ENCODE measurements around the gene TMEM234. TPM values are rescaled to one million over a fixed set of nuclear protein-coding genes. Genes with fewer than 3 reads are reported as not detected.

Gene TMEM234
- total and polyA plus RNA-seq, 2 of the 8 experiments (the other 6 are each of a cell fraction or from before 2014, with no cell fraction given) = 8.7 to 8.9 TPM

GRCh38 chr1:32181065-32181464 lies 41.1 kb downstream of the TMEM234 start:
- no peak overlapping the region for H3K56ac ChIP-seq (replicated peaks; ENCODE audit: insufficient read length, low read depth, low read length)
- no peaks in the 10 kb centered on the region for H3K9me3 ChIP-seq (ENCODE audit: insufficient read depth in 2 of 2, low read depth in 1 of 2, low read length in 1 of 2)
- H3K9ac ChIP-seq (replicated peaks in 1 of 4; ENCODE audit: extremely low read depth in 1 of 4, low read depth in 3 of 4, low read length in 3 of 4) = no peak overlapping the region
- peak overlapping the region; percentile 44 to 89 (median 76); a peak in 5 of 8 replicates for H3K4me3 ChIP-seq (ENCODE audit: extremely low read depth in 1 of 4, insufficient read depth in 2 of 4, low read depth in 3 of 4, low read length in 4 of 4)
- H3K79me2 ChIP-seq (ENCODE audit: control insufficient read depth in 1 of 2, insufficient read depth in 2 of 2, low read length in 2 of 2) = peaks cover 7 to 39% of the 10 kb centered on the region in 2 experiments
- 88% methylated on average over 9 of the region's 9 CpGs; no CpG with 5 or more reads in 1 of the 2 experiments for WGBS, 2 experiments (ENCODE audit: extremely low coverage in 1 of 2, insufficient coverage in 1 of 2, insufficient read length in 1 of 2, insufficient replicate concordance in 2 of 2, low coverage in 1 of 2, low lambda C conversion rate in 2 of 2, missing lambda C conversion rate in 1 of 2)
- H4K20me1 ChIP-seq (replicated peaks in 1 of 2; ENCODE audit: control insufficient read depth in 1 of 2, insufficient read depth in 2 of 2, low read length in 2 of 2) = peaks cover 0 to 5% of the 10 kb centered on the region in 2 experiments
- H3K23ac ChIP-seq (ENCODE audit: insufficient read length) = no peak overlapping the region
- no peak overlapping the region for H2AFZ ChIP-seq (ENCODE audit: low read length)
- no peak for TF ChIP-seq CEBPB (IDR thresholded peaks at IDR 0.05; ENCODE audit: low read depth, low read length)
- TF ChIP-seq PHF8 (conservative IDR thresholded peaks at IDR 0.05; ENCODE audit: low read depth, low read length) = no peak
- TF ChIP-seq SUZ12 (IDR thresholded peaks at IDR 0.05; ENCODE audit: low read length) = no peak
- TF ChIP-seq SP1 (IDR thresholded peaks at IDR 0.05; ENCODE audit: low read depth, low read length) = no peak
- no peak for TF ChIP-seq NANOG (IDR thresholded peaks at IDR 0.05; ENCODE audit: insufficient read depth, low read depth, low read length, poor library complexity, severe bottlenecking)
- no peak for TF ChIP-seq RBBP5 (IDR thresholded peaks at IDR 0.05; ENCODE audit: borderline replicate concordance, low read depth, low read length)
- no peak for TF ChIP-seq GABPA (IDR thresholded peaks at IDR 0.05; ENCODE audit: borderline replicate concordance, insufficient read depth, low read length)
- no peak for TF ChIP-seq JUN (IDR thresholded peaks at IDR 0.05; ENCODE audit: low read depth, low read length)
- TF ChIP-seq GTF2F1 (IDR thresholded peaks at IDR 0.05; ENCODE audit: borderline replicate concordance, low read depth, low read length) = no peak
- no peak for TF ChIP-seq RXRA (IDR thresholded peaks at IDR 0.05; ENCODE audit: insufficient read depth, low read depth, low read length)
- no peak for TF ChIP-seq RFX5 (IDR thresholded peaks at IDR 0.05; ENCODE audit: borderline replicate concordance, low read depth, low read length)
- TF ChIP-seq CHD1 (IDR thresholded peaks at IDR 0.05; ENCODE audit: low read depth, low read length) = no peak
- TF ChIP-seq SIX5 (IDR thresholded peaks at IDR 0.05; ENCODE audit: low read depth, low read length) = no peak
- no peak for TF ChIP-seq KDM4A (IDR thresholded peaks at IDR 0.05; ENCODE audit: low read depth, low read length, severe bottlenecking)
- H2BK20ac ChIP-seq (ENCODE audit: low read length) = no peak overlapping the region
- H3K18ac ChIP-seq (ENCODE audit: extremely low read depth, low read length) = no peak overlapping the region
- CTCF ChIA-PET (ENCODE audit: partially characterized antibody) = interaction anchor here (0.5 to 0.6 kb wide), 2 partner anchors 338 to 1689 kb away, joined by 3 to 4 read pairs; no protein-coding TSS in a partner anchor
- POLR2A ChIA-PET (ENCODE audit: partially characterized antibody) = interaction anchor here (0.6 to 18.1 kb wide), 8 partner anchors 9 to 213 kb away, joined by 3 to 332 read pairs (median 4); partner anchors contain the start of genes BSDC1, CCDC28B and IQCC
- H2BK120ac ChIP-seq (replicated peaks; ENCODE audit: low read depth, low read length) = no peak overlapping the region
- peaks cover 8 to 15% (median 10%) of the 10 kb centered on the region in 4 experiments; a peak in 6 of 7 replicates for H3K4me1 ChIP-seq (replicated peaks in 1 of 4; ENCODE audit: control insufficient read depth in 3 of 4, insufficient read depth in 4 of 4, low read length in 3 of 4)
- no peak overlapping the region for H4K5ac ChIP-seq (ENCODE audit: insufficient read length, low read depth, low read length)
- peak overlapping the region; percentile 52 for H4K8ac ChIP-seq (ENCODE audit: extremely low read depth, insufficient read depth, low read length)
- no peaks in the 10 kb centered on the region for H3K27me3 ChIP-seq (replicated peaks in 1 of 4; ENCODE audit: control insufficient read depth in 3 of 4, extremely low read depth in 1 of 4, insufficient read depth in 3 of 4, low read length in 3 of 4)
- DNase-seq (ENCODE audit: low read depth in 1 of 2, low spot score in 2 of 2) (no peak), FAIRE-seq (no peak)
- no peak overlapping the region for H3K14ac ChIP-seq (ENCODE audit: insufficient read length)
- H2AK5ac ChIP-seq (ENCODE audit: low read depth, low read length) = no peak overlapping the region
- H3K23me2 ChIP-seq (ENCODE audit: low read depth, low read length) = peaks cover 2% of the 10 kb centered on the region; the same call in 1 of the 2 replicates
- H3K36me3 ChIP-seq (ENCODE audit: control insufficient read depth in 2 of 4, insufficient read depth in 4 of 4, low read length in 3 of 4) = peaks cover 10 to 36% (median 24%) of the 10 kb centered on the region in 4 experiments
- no peak overlapping the region for H2BK15ac ChIP-seq (ENCODE audit: low read length)
- H2BK12ac ChIP-seq (ENCODE audit: low read depth, low read length) = no peak overlapping the region
- H4K91ac ChIP-seq (replicated peaks; ENCODE audit: insufficient read length, low read length) = no peak overlapping the region
- H3K4ac ChIP-seq (replicated peaks; ENCODE audit: insufficient read length, low read depth, low read length) = no peak overlapping the region
- H2BK5ac ChIP-seq (ENCODE audit: low read depth, low read length) = no peak overlapping the region
- H3K79me1 ChIP-seq (ENCODE audit: low read depth, low read length) = peaks cover 3% of the 10 kb centered on the region; the same call in 1 of the 2 replicates
- peak overlapping the region; percentile 82 to 91; a peak in 3 of 4 replicates for H3K4me2 ChIP-seq (ENCODE audit: insufficient read depth in 1 of 2, low read depth in 2 of 2, low read length in 2 of 2)
- H3K27ac ChIP-seq (ENCODE audit: low read depth, low read length) = no peak overlapping the region

All from H1 (cell line).